Neural progenitor cell (in vitro differentiated cells): ENCODE data around the gene UBE2J1. TPM values are rescaled to one million over a fixed set of nuclear protein-coding genes. Genes with fewer than 3 reads are reported as not detected.

Source experiments
- DNase-seq: peaks from one replicate; pipeline ENCODE4 v3.0.0-alpha.2; 2016; ENCODE audit warnings: low spot score
- H2AFZ ChIP-seq: fragments of 200-600 bp; sonication (generic); replicated peaks from 2 replicates; pipeline ENCODE4 v1.6.1; 2016; ENCODE audit warnings: antibody characterized with exemption
- H3F3A ChIP-seq: fragments of 200-600 bp; sonication (generic); 2 replicates; pipeline ENCODE4 v1.6.1; 2016; ENCODE audit warnings: antibody characterized with exemption, low read depth
- H3K27ac ChIP-seq: fragments of 200-600 bp; sonication (generic); 2 replicates; pipeline ENCODE4 v1.5.1; 2016; ENCODE audit warnings: mild to moderate bottlenecking
- H3K27me3 ChIP-seq: fragments of 200-600 bp; sonication (generic); 2 replicates; pipeline ENCODE4 v1.6.1; 2016; ENCODE audit warnings: mild to moderate bottlenecking, moderate library complexity
- H3K36me3 ChIP-seq: fragments of 200-600 bp; sonication (generic); 2 replicates; pipeline ENCODE4 v1.5.1; 2016
- H3K4me1 ChIP-seq: fragments of 200-600 bp; sonication (generic); 2 replicates; pipeline ENCODE4 v1.6.1; 2016; ENCODE audit warnings: mixed run types
- H3K4me2 ChIP-seq: fragments of 200-600 bp; sonication (generic); 2 replicates; pipeline ENCODE4 v1.6.1; 2016
- H3K4me3 ChIP-seq: fragments of 200-600 bp; sonication (generic); 2 replicates; pipeline ENCODE4 v1.5.1; 2016
- H3K79me2 ChIP-seq: fragments of 200-600 bp; sonication (generic); 2 replicates; pipeline ENCODE4 v1.6.1; 2016; ENCODE audit warnings: low read depth
- H3K9ac ChIP-seq: fragments of 200-600 bp; sonication (generic); 2 replicates; pipeline ENCODE4 v1.6.1; 2016
- H3K9me3 ChIP-seq: fragments of 200-600 bp; sonication (generic); 2 replicates; pipeline ENCODE4 v1.5.1; 2016; ENCODE audit warnings: low read depth
- H4K20me1 ChIP-seq: fragments of 200-600 bp; sonication (generic); 2 replicates; pipeline ENCODE4 v1.6.1; 2016; ENCODE audit warnings: low read depth
- H3K27ac Mint-ChIP-seq: 3 replicates; pipeline ENCODE4 v1.8.0; 2021; ENCODE audit warnings: mixed read lengths
- H3K27me3 Mint-ChIP-seq: 2 replicates; pipeline ENCODE4 v1.8.0; 2022; ENCODE audit warnings: low read depth, mild to moderate bottlenecking, inconsistent platforms, moderate library complexity, mixed read lengths; ENCODE audit not compliant: insufficient read depth
- H3K36me3 Mint-ChIP-seq: 3 replicates; pipeline ENCODE4 v1.8.0; 2021; ENCODE audit warnings: mixed read lengths
- H3K4me1 Mint-ChIP-seq: 3 replicates; pipeline ENCODE4 v1.8.0; 2021; ENCODE audit warnings: mixed read lengths
- H3K4me3 Mint-ChIP-seq: 3 replicates; pipeline ENCODE4 v1.8.0; 2021; ENCODE audit warnings: mild to moderate bottlenecking, moderate library complexity, mixed read lengths
- H3K9me3 Mint-ChIP-seq: 3 replicates; pipeline ENCODE4 v1.8.0; 2020; ENCODE audit warnings: mixed read lengths
- EZH2 ChIP-seq: fragments of 200-600 bp; sonication (generic); IDR thresholded peaks from 2 replicates; pipeline ENCODE4 v1.6.1; 2017; ENCODE audit warnings: antibody characterized with exemption, mild to moderate bottlenecking, moderate library complexity
- EZH2phosphoT487 ChIP-seq: fragments of 200-600 bp; sonication (generic); IDR thresholded peaks from 2 replicates; pipeline ENCODE4 v1.6.1; 2017; ENCODE audit warnings: antibody characterized with exemption
- total RNA-seq: library from RNA; depleted of rRNA; stranded (reverse); fragments of >200 nt; gene quantifications from 2 replicates; pipeline ENCODE4 v1.2.3, GENCODE V29; 2015; ENCODE audit warnings: low replicate concordance
- TF ChIP-seq, protein P1 (sequence below): fragments of 200-600 bp; sonication (generic); IDR thresholded peaks from 2 replicates; pipeline ENCODE4 v1.5.1; 2017; ENCODE audit warnings: antibody characterized with exemption, mild to moderate bottlenecking

Gene UBE2J1
- total RNA-seq, 1 donor from 2014 or later: 43.0 TPM

DNA sequence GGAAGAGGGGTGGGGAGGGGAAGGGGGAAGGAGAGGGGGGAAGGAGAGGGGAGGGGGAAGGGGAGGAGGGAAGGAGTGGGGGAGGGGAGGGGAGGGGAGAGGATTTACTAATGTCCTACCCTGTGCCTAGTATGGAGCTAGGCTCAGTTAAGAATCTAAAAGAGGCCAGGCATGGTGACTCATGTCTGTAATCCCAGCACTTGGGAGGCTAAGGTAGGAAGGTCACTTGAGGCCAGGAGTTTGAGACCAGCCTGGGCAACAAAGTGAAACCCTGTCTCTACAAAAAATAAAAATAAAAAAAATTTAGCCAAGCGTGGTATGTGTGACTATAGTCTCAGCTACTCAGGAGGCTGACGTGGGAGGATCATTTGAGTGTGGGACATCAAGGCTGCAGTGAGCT lies 13.0 kb downstream of the UBE2J1 start:
- H3K27ac Mint-ChIP-seq: no peak overlapping the region
- Histone ChIP-seq H3K4me3 (no peak overlapping the region), H3K9me3 (no peaks in the 10 kb centered on the region), H3F3A (no peaks in the 10 kb centered on the region), H2AFZ (no peak overlapping the region), H3K79me2 (peaks cover 12% of the 10 kb centered on the region), H3K27me3 (no peaks in the 10 kb centered on the region), H3K4me1 (no peaks in the 10 kb centered on the region), H3K4me2 (no peak overlapping the region), H3K36me3 (peaks cover 15% of the 10 kb centered on the region), H3K9ac (no peak overlapping the region), H3K27ac (no peak overlapping the region), H4K20me1 (no peaks in the 10 kb centered on the region)
- DNase-seq: no peak
- TF ChIP-seq, protein P1, sequence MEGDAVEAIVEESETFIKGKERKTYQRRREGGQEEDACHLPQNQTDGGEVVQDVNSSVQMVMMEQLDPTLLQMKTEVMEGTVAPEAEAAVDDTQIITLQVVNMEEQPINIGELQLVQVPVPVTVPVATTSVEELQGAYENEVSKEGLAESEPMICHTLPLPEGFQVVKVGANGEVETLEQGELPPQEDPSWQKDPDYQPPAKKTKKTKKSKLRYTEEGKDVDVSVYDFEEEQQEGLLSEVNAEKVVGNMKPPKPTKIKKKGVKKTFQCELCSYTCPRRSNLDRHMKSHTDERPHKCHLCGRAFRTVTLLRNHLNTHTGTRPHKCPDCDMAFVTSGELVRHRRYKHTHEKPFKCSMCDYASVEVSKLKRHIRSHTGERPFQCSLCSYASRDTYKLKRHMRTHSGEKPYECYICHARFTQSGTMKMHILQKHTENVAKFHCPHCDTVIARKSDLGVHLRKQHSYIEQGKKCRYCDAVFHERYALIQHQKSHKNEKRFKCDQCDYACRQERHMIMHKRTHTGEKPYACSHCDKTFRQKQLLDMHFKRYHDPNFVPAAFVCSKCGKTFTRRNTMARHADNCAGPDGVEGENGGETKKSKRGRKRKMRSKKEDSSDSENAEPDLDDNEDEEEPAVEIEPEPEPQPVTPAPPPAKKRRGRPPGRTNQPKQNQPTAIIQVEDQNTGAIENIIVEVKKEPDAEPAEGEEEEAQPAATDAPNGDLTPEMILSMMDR: no peak
- TF ChIP-seq EZH2phosphoT487 (no peak), EZH2 (no peak)
- no peaks in the 10 kb centered on the region for H3K27me3 Mint-ChIP-seq
- peaks cover 28% of the 10 kb centered on the region for H3K36me3 Mint-ChIP-seq
- peaks cover 4% of the 10 kb centered on the region for H3K4me1 Mint-ChIP-seq
- no peaks in the 10 kb centered on the region for H3K9me3 Mint-ChIP-seq
- H3K4me3 Mint-ChIP-seq: no peak overlapping the region

DNA sequence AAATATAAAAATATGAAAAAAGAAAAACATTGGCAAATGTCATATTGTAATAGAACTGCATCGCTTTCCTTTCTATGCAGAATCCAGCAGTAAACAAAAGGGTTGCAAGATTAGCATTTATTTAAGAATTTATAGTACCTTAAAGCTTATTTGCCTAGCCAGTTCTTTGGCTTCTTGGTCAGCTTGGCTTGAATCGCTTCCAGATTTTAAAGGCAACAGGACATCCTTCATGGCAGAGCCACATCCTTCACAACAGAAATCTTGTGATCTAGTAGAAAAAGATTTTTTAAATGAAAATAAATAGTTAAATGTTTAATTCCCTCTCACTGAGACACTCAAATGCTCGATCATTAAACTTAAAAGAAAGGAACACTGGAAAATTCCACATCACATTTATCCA lies 17.4 kb downstream of the UBE2J1 start:
- H3K27me3 ChIP-seq: no peaks in the 10 kb centered on the region
- Mint-ChIP-seq H3K27ac (no peak overlapping the region), H3K9me3 (no peaks in the 10 kb centered on the region), H3K27me3 (no peaks in the 10 kb centered on the region), H3K4me3 (no peak overlapping the region), H3K4me1 (peaks cover 4% of the 10 kb centered on the region), H3K36me3 (peaks cover 27% of the 10 kb centered on the region)
- H3K79me2 ChIP-seq: no peaks in the 10 kb centered on the region
- H2AFZ ChIP-seq: no peak overlapping the region
- H4K20me1 ChIP-seq: no peaks in the 10 kb centered on the region
- no peaks in the 10 kb centered on the region for H3F3A ChIP-seq
- no peak for DNase-seq
- no peak overlapping the region for H3K9ac ChIP-seq
- peaks cover 12% of the 10 kb centered on the region for H3K36me3 ChIP-seq
- H3K4me1 ChIP-seq: no peaks in the 10 kb centered on the region
- TF ChIP-seq, protein P1: no peak
- no peak overlapping the region for H3K27ac ChIP-seq
- H3K9me3 ChIP-seq: no peaks in the 10 kb centered on the region
- no peak overlapping the region for H3K4me3 ChIP-seq
- H3K4me2 ChIP-seq: no peak overlapping the region

DNA sequence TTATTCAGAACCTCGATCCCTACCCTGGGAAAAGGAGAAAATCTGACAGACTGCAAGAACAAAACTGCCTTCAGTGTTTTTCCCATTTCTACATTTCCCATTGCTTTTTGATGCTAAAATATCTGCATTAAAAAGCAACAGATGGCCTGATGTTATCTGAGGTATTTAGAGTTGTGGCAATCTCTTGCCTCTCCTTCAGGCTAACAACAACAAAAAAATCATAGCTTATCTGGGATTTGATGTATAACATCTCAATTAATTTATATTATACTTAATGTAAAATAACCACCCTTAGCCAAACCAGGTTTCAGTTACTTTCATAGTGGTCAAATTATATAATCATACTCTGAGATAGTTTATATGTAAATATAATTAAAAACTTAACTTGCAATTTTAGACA lies 21.6 kb downstream of the UBE2J1 start:
- no peaks in the 10 kb centered on the region for H3K9me3 Mint-ChIP-seq
- Histone ChIP-seq H3K27me3 (no peaks in the 10 kb centered on the region), H3K36me3 (peaks cover 10% of the 10 kb centered on the region), H4K20me1 (no peaks in the 10 kb centered on the region), H3F3A (no peaks in the 10 kb centered on the region), H3K9me3 (no peaks in the 10 kb centered on the region), H3K79me2 (no peaks in the 10 kb centered on the region), H3K4me3 (no peak overlapping the region), H3K27ac (no peak overlapping the region), H3K9ac (no peak overlapping the region), H3K4me2 (no peak overlapping the region), H3K4me1 (peaks cover 9% of the 10 kb centered on the region), H2AFZ (no peak overlapping the region)
- no peaks in the 10 kb centered on the region for H3K27me3 Mint-ChIP-seq
- H3K36me3 Mint-ChIP-seq: peaks cover 26% of the 10 kb centered on the region
- no peaks in the 10 kb centered on the region for H3K4me1 Mint-ChIP-seq
- H3K27ac Mint-ChIP-seq: no peak overlapping the region
- no peak overlapping the region for H3K4me3 Mint-ChIP-seq
- no peak for DNase-seq
- TF ChIP-seq, protein P1: no peak
- TF ChIP-seq EZH2phosphoT487 (no peak), EZH2 (no peak)

DNA sequence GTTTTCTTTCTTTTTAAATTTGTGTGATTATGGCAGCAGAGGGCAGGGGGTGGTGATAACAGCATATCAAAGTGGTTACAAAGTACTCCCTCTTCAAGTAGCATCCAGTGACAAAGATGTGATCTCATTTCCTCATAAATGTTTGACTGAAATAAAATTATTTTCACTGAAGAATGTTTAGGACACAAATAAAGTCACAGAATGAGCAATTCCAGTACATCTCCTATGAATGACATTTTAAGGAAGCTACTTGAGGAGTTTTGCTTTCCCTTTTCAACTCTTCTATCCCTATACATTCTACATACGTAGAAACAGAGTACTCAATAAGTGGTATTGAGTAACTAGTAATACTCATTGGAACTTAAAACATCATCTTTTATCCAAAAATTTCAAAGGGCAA lies 23.5 kb downstream of the UBE2J1 start:
- no peak for TF ChIP-seq EZH2
- TF ChIP-seq, protein P1: no peak
- TF ChIP-seq EZH2phosphoT487: no peak
- Mint-ChIP-seq H3K4me1 (no peaks in the 10 kb centered on the region), H3K36me3 (peaks cover 31% of the 10 kb centered on the region), H3K9me3 (no peaks in the 10 kb centered on the region), H3K27me3 (no peaks in the 10 kb centered on the region), H3K27ac (no peak overlapping the region), H3K4me3 (no peak overlapping the region)
- H3K4me2 ChIP-seq: no peak overlapping the region
- H3K9me3 ChIP-seq: no peaks in the 10 kb centered on the region
- H3K79me2 ChIP-seq: no peaks in the 10 kb centered on the region
- DNase-seq: no peak
- H2AFZ ChIP-seq: no peak overlapping the region
- peaks cover under 1% of the 10 kb centered on the region for H3F3A ChIP-seq
- no peak overlapping the region for H3K4me3 ChIP-seq
- no peaks in the 10 kb centered on the region for H4K20me1 ChIP-seq
- H3K4me1 ChIP-seq: peaks cover 9% of the 10 kb centered on the region
- H3K36me3 ChIP-seq: peaks cover 6% of the 10 kb centered on the region
- no peaks in the 10 kb centered on the region for H3K27me3 ChIP-seq
- H3K9ac ChIP-seq: no peak overlapping the region
- H3K27ac ChIP-seq: no peak overlapping the region
